HG03045 (cell line): Measurements from ENCODE around the gene MINDY4.
"Not testable (repeated sequence)": the region's sequence is repeated elsewhere in the genome, so short reads cannot be mapped to it uniquely, and the experiment has no call there.

Experiments
- ATAC-seq: cut with Tn5 transposase; IDR thresholded peaks from one replicate; pipeline ENCODE4 v1.9.1; 2021; ENCODE audit warnings: mild to moderate bottlenecking, moderate library complexity; ENCODE audit not compliant: unreplicated experiment

MINDY4 gene

GRCh38 chr7:30799976-30800661 is 28.9 kb downstream of the MINDY4 start:
- ATAC-seq: no peak

GRCh38 chr7:30800785-30801252 is 29.6 kb downstream of the MINDY4 start:
- no peak for ATAC-seq

GRCh38 chr7:30802812-30803211 is 31.6 kb downstream of the MINDY4 start:
- no peak for ATAC-seq

GRCh38 chr7:30804078-30804661 is 33.0 kb downstream of the MINDY4 start:
- ATAC-seq: no peak

GRCh38 chr7:30805081-30805691 is 34.0 kb downstream of the MINDY4 start:
- ATAC-seq: no peak

GRCh38 chr7:30805931-30806330 is 34.7 kb downstream of the MINDY4 start:
- ATAC-seq: no peak

- ATAC-seq: not testable (repeated sequence)
Measured at GRCh38 chr7:30807477-30807876, 36.3 kb downstream of the MINDY4 start.

GRCh38 chr7:30807941-30808340 is 36.7 kb downstream of the MINDY4 start:
- ATAC-seq: not testable (repeated sequence)

GRCh38 chr7:30810986-30811385 is 39.8 kb downstream of the MINDY4 start:
- ATAC-seq: no peak

GRCh38 chr7:30812676-30813075 is 41.5 kb downstream of the MINDY4 start:
- no peak for ATAC-seq

GRCh38 chr7:30813466-30813865 is 42.2 kb downstream of the MINDY4 start:
- no peak for ATAC-seq

- no peak for ATAC-seq
Measured at GRCh38 chr7:30814700-30815387, 43.6 kb downstream of the MINDY4 start.

GRCh38 chr7:30815388-30815854 is 44.2 kb downstream of the MINDY4 start:
- ATAC-seq: no peak

GRCh38 chr7:30815951-30816644 is 44.9 kb downstream of the MINDY4 start:
- ATAC-seq: no peak

GRCh38 chr7:30816645-30817370 is 45.6 kb downstream of the MINDY4 start:
- ATAC-seq: no peak

- ATAC-seq: no peak
Measured at GRCh38 chr7:30817371-30817767, 46.2 kb downstream of the MINDY4 start.

- ATAC-seq: no peak
Measured at GRCh38 chr7:30824821-30825720, 53.9 kb downstream of the MINDY4 start.

GRCh38 chr7:30826181-30826580 is 55.0 kb downstream of the MINDY4 start:
- ATAC-seq: no peak

GRCh38 chr7:30828591-30828990 is 57.4 kb downstream of the MINDY4 start:
- no peak for ATAC-seq
